Measurements from ENCODE around the gene RHOT1. TPM values are rescaled to one million over a fixed set of nuclear protein-coding genes. Genes with fewer than 3 reads are reported as not detected.

The RHOT1 gene
- total RNA-seq, 1 experiment from 2014 or later, result 39.2 TPM

DNA sequence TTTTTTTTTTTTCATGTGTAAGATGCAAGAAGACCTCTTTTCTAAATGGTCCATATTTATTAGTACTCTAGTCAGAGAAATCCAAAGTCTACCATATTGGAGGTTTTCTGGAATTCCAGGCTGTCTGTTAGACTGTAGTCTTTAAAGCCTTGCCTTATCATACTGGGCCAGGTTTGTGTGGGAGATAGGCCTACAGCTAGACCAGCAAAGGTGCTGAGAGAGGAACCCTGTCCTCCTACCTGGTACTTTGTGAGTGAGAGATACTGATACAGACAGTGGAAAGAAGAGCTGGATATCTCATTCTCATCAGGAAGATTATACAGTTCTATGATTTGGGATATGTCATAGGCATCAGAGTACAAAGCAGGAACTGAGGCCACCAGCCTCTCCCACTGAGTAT lies 8.1 kb downstream of the RHOT1 start:
- no peak for ATAC-seq
- BruUV-seq (replicated peaks), result TSS peak; percentile 50

GRCh38 chr17:32152130-32152529 lies 9.8 kb downstream of the RHOT1 start:
- CTCF ChIA-PET, result no interaction called here

More for the DNA sequence above, 8.1 kb downstream of the RHOT1 start:
- Histone ChIP-seq H3K9me3 (ENCODE audit: control insufficient read depth, insufficient read depth, low read depth, low read length) (no peaks in the 10 kb centered on the region), H3K27me3 (ENCODE audit: control insufficient read depth, insufficient read depth, low read length) (no peaks in the 10 kb centered on the region), H3K36me3 (ENCODE audit: control insufficient read depth, insufficient read depth, low read length) (no peaks in the 10 kb centered on the region), H3K27ac (ENCODE audit: low read length) (no peak overlapping the region), H3K4me1 (ENCODE audit: control insufficient read depth, insufficient read depth, low read length) (no peaks in the 10 kb centered on the region), H3K4me3 (ENCODE audit: low read depth in 2 of 2, low read length in 2 of 2) (no peak overlapping the region)
- in situ Hi-C loops (cut with HindIII; ENCODE audit: low pct_unique_long_range_greater_than_20kb, low sequenced_read_pairs), result no loop called here
- no peak for DNase-seq (ENCODE audit: low read depth, low spot score)
- ChIA-PET CTCF (interaction anchor here (0.5 to 0.9 kb wide), 2 partner anchors 12 to 41 kb away, joined by 3 to 4 read pairs; no protein-coding TSS in a partner anchor), POLR2A (no interaction called here)
- TF ChIP-seq REST (IDR thresholded peaks at IDR 0.05; ENCODE audit: insufficient read depth in 1 of 2, low read depth in 2 of 2, low read length in 1 of 2) (no peak), POLR2AphosphoS5 (IDR thresholded peaks at IDR 0.05; ENCODE audit: low read depth, low read length) (no peak), SIN3A (IDR thresholded peaks at IDR 0.05; ENCODE audit: borderline replicate concordance, insufficient read depth, low read depth, low read length) (no peak), TCF7L2 (IDR thresholded peaks at IDR 0.05; ENCODE audit: low read depth, low read length) (no peak)
- TF ChIP-seq, protein P1, sequence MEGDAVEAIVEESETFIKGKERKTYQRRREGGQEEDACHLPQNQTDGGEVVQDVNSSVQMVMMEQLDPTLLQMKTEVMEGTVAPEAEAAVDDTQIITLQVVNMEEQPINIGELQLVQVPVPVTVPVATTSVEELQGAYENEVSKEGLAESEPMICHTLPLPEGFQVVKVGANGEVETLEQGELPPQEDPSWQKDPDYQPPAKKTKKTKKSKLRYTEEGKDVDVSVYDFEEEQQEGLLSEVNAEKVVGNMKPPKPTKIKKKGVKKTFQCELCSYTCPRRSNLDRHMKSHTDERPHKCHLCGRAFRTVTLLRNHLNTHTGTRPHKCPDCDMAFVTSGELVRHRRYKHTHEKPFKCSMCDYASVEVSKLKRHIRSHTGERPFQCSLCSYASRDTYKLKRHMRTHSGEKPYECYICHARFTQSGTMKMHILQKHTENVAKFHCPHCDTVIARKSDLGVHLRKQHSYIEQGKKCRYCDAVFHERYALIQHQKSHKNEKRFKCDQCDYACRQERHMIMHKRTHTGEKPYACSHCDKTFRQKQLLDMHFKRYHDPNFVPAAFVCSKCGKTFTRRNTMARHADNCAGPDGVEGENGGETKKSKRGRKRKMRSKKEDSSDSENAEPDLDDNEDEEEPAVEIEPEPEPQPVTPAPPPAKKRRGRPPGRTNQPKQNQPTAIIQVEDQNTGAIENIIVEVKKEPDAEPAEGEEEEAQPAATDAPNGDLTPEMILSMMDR (IDR thresholded peaks at IDR 0.05), result no peak
- intact Hi-C loops (cut with micrococcal nuclease; ENCODE audit: unreplicated experiment), result no loop called here

More at GRCh38 chr17:32152130-32152529, 9.8 kb downstream of the RHOT1 start:
- DNase-seq (ENCODE audit: low read depth, low spot score) (no peak), ATAC-seq (no peak)
- intact Hi-C loops (cut with micrococcal nuclease; ENCODE audit: unreplicated experiment), result no loop called here
- no peaks in the 10 kb centered on the region for H3K27me3 ChIP-seq (ENCODE audit: control insufficient read depth, insufficient read depth, low read length)
- H3K9me3 ChIP-seq (ENCODE audit: control insufficient read depth, insufficient read depth, low read depth, low read length), result no peaks in the 10 kb centered on the region
- H3K36me3 ChIP-seq (ENCODE audit: control insufficient read depth, insufficient read depth, low read length), result no peaks in the 10 kb centered on the region
- BruUV-seq (replicated peaks), result TSS peak; percentile 41
- H3K4me1 ChIP-seq (ENCODE audit: control insufficient read depth, insufficient read depth, low read length), result no peaks in the 10 kb centered on the region
- POLR2A ChIA-PET, result no interaction called here
- H3K4me3 ChIP-seq (ENCODE audit: low read depth in 2 of 2, low read length in 2 of 2), result no peak overlapping the region
- in situ Hi-C loops (cut with HindIII; ENCODE audit: low pct_unique_long_range_greater_than_20kb, low sequenced_read_pairs), result no loop called here
- TF ChIP-seq SIN3A (IDR thresholded peaks at IDR 0.05; ENCODE audit: borderline replicate concordance, insufficient read depth, low read depth, low read length) (no peak), REST (IDR thresholded peaks at IDR 0.05; ENCODE audit: insufficient read depth in 1 of 2, low read depth in 2 of 2, low read length in 1 of 2) (no peak), TCF7L2 (IDR thresholded peaks at IDR 0.05; ENCODE audit: low read depth, low read length) (no peak), POLR2AphosphoS5 (IDR thresholded peaks at IDR 0.05; ENCODE audit: low read depth, low read length) (no peak)
- TF ChIP-seq, protein P1 (IDR thresholded peaks at IDR 0.05), result no peak
- H3K27ac ChIP-seq (ENCODE audit: low read length), result no peak overlapping the region

Measured in Panc1 (cell line).